GM12801 (cell line): ENCODE results near the gene LBP.

Experiments used
- TF ChIP-seq, protein P1 (sequence below): IDR thresholded peaks from one replicate; pipeline ENCODE4 v1.5.1; 2011; ENCODE audit warnings: control low read depth; ENCODE audit not compliant: insufficient read length; ENCODE audit errors: extremely low read depth

Gene LBP

GRCh38 chr20:38363004-38363747 is 16.9 kb downstream of the LBP start:
- TF ChIP-seq, protein P1, sequence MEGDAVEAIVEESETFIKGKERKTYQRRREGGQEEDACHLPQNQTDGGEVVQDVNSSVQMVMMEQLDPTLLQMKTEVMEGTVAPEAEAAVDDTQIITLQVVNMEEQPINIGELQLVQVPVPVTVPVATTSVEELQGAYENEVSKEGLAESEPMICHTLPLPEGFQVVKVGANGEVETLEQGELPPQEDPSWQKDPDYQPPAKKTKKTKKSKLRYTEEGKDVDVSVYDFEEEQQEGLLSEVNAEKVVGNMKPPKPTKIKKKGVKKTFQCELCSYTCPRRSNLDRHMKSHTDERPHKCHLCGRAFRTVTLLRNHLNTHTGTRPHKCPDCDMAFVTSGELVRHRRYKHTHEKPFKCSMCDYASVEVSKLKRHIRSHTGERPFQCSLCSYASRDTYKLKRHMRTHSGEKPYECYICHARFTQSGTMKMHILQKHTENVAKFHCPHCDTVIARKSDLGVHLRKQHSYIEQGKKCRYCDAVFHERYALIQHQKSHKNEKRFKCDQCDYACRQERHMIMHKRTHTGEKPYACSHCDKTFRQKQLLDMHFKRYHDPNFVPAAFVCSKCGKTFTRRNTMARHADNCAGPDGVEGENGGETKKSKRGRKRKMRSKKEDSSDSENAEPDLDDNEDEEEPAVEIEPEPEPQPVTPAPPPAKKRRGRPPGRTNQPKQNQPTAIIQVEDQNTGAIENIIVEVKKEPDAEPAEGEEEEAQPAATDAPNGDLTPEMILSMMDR: no peak

- TF ChIP-seq, protein P1: no peak
Measured at GRCh38 chr20:38369389-38369788, 23.1 kb downstream of the LBP start.

DNA sequence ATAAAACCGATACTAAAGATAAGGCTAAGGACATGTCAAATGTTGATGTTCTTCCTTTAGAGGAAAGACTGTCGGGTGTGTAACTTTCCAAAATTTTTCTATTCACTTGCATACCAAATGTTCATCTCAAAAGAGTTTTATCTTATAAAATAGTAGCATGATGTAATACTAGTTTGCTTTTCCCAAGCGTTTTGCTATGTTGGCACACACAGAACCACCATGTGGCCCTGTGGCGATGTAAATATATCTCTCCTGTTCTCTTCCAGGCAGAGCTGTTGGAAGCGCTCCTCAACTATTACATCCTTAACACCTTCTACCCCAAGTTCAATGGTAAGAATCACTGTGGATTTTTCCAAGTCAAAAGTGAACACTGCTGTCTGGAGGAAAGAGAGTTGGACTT is 26.5 kb downstream of the LBP start:
- TF ChIP-seq, protein P1: no peak

DNA sequence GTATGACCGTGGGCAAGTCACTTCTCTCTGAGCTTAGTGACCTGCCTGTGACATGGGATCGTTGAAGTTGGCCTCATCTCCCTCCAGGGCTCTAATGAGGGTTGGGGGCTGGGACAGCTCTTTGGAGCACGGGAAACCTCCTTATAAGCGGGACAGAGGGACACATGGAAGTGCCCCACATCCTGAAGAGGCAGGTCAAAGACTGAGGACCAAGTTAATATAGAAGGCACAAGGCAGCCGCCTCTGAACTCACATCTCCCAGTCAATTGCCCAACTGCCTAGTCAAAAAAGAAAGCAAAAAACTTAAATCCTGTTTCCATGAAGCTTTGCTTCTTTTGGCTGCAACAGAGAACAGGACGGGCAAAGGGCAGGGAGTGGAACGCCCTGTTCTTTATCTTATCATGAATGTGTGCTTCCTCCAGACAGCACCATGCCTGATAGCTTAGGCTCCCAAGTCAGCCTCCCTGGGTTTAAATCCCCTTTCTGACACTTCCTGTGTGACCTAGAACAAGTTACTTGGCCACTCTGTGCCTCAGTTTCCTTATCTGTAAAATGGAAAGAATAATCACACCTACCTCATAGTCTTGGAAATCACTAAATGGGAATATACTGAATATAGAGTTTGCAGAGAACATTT is 27.1 kb downstream of the LBP start:
- TF ChIP-seq, protein P1: no peak

DNA sequence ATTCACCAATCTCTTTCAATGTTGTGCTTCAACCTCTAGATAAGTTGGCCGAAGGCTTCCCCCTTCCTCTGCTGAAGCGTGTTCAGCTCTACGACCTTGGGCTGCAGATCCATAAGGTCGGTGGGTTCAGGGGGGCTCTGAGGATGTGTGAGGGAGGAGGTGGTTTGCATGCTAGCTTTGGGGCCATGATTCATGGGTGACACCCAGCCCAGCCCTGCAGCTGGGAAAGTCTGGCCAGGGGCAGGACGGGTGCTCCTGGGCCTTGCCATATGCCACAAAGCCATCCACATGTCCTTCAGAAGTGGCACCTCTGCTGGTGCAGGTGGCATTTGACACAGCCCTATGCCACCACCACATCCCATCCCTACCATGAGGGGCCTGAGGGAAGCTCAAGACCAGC is 27.6 kb downstream of the LBP start:
- TF ChIP-seq, protein P1: no peak

- TF ChIP-seq, protein P1: no peak
Measured at GRCh38 chr20:38377039-38377685, 30.9 kb downstream of the LBP start.

DNA sequence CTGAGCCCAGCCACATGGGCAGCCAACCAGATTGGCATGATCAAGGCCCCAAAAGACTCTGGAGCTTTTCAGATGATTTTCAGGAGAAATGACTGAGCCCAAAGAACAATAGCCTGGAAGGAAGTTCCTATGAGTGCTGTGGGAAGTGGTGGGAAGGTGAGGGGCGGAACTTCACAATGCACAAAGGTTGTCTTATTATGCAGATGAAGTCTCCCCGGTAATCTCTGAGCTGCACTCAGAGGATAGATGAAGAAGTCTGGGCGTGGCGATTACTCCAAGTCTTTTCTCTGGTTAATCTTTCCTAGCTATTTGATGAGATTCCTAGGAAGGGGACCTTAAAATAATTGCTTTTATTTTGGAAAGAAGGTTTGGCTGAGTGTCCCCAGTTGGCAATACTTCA is 36.9 kb downstream of the LBP start:
- TF ChIP-seq, protein P1: no peak
